ENCODE results near the gene BMP15.

Gene BMP15

DNA sequence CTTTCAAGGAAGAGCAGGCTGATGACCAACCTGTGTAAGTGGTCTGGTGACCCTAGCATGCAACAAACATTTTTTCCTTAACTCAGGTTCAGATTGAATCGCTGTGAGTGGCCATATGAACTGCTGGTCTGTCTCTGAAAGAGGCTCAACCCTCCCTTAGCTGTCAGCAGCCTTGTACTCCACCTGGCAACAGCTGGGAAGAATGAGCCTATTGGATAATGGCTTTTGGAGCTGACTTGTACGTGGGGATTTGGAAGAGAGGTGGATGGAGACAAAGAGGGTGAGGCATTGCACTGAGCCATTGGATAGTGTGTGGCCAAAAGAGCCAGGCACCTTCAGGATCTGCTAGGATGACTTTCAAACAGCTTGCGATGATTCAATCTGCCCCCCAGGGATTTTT lies 35.7 kb upstream of the BMP15 start:
- Histone ChIP-seq H3K27ac (no peak overlapping the region), H3K27me3 (ENCODE audit: insufficient read depth, low read depth) (no peaks in the 10 kb centered on the region), H3K4me2 (no peak overlapping the region), H3K9ac (no peak overlapping the region), H4K20me1 (ENCODE audit: insufficient read depth) (no peaks in the 10 kb centered on the region), H3K79me2 (ENCODE audit: insufficient read depth, low read depth) (no peaks in the 10 kb centered on the region), H2AFZ (ENCODE audit: low read depth) (no peak overlapping the region), H3K4me3 (IDR thresholded peaks at IDR 0.05; ENCODE audit: insufficient read depth, low read depth, low read length) (no peak overlapping the region), H3K36me3 (ENCODE audit: insufficient read depth) (no peaks in the 10 kb centered on the region), H3K4me1 (ENCODE audit: low read depth, poor library complexity, severe bottlenecking) (no peaks in the 10 kb centered on the region)
- TF ChIP-seq, protein P1, sequence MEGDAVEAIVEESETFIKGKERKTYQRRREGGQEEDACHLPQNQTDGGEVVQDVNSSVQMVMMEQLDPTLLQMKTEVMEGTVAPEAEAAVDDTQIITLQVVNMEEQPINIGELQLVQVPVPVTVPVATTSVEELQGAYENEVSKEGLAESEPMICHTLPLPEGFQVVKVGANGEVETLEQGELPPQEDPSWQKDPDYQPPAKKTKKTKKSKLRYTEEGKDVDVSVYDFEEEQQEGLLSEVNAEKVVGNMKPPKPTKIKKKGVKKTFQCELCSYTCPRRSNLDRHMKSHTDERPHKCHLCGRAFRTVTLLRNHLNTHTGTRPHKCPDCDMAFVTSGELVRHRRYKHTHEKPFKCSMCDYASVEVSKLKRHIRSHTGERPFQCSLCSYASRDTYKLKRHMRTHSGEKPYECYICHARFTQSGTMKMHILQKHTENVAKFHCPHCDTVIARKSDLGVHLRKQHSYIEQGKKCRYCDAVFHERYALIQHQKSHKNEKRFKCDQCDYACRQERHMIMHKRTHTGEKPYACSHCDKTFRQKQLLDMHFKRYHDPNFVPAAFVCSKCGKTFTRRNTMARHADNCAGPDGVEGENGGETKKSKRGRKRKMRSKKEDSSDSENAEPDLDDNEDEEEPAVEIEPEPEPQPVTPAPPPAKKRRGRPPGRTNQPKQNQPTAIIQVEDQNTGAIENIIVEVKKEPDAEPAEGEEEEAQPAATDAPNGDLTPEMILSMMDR (conservative IDR thresholded peaks at IDR 0.05; ENCODE audit: low read depth, low read length), result no peak

DNA sequence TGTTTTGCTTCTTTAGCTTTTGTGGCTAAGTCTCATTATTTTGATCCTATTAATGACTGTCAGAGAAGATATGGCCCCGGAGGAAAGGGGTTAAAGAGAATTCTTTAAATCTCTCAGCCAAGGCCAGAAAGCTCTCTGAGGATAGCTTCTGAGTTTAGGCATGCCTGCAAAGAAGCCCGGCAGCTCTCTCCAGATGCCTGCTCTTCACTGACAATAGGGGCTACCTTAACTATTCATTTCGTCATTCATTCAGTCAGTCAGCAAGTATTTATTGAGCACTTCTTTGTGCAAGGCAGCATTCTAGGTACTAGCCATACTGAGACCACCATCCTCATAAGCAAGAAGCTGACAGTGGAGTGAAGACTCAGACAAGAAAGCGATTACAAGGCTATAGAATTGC lies 34.0 kb upstream of the BMP15 start:
- H3K4me2 ChIP-seq, result no peak overlapping the region
- H3K27ac ChIP-seq, result no peak overlapping the region
- no peaks in the 10 kb centered on the region for H3K4me1 ChIP-seq (ENCODE audit: low read depth, poor library complexity, severe bottlenecking)
- no peak overlapping the region for H3K4me3 ChIP-seq (IDR thresholded peaks at IDR 0.05; ENCODE audit: insufficient read depth, low read depth, low read length)
- no peak overlapping the region for H3K9ac ChIP-seq
- TF ChIP-seq, protein P1 (conservative IDR thresholded peaks at IDR 0.05; ENCODE audit: low read depth, low read length), result no peak
- no peaks in the 10 kb centered on the region for H3K36me3 ChIP-seq (ENCODE audit: insufficient read depth)
- no peaks in the 10 kb centered on the region for H3K27me3 ChIP-seq (ENCODE audit: insufficient read depth, low read depth)
- no peak overlapping the region for H2AFZ ChIP-seq (ENCODE audit: low read depth)
- no peaks in the 10 kb centered on the region for H4K20me1 ChIP-seq (ENCODE audit: insufficient read depth)
- H3K79me2 ChIP-seq (ENCODE audit: insufficient read depth, low read depth), result no peaks in the 10 kb centered on the region

DNA sequence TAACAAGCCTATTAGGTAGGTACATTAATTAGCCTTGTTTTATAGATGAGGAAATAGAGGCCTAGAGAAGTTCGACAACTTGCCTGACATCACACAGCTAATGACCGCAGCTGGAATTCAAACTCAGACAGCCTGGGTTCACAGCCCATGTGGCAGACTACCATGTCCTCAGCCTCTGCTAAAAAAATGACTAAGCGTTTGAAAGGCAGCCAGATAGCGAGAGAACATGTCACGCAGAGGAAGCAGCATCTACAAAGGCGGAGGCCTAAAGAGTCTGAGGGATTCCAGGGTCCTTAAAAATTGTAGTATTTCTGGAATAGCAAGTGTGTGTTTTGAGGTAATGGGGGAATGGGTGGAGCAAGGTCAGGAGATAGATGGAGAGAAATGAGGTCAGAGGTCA lies 33.2 kb upstream of the BMP15 start:
- no peak overlapping the region for H3K4me2 ChIP-seq
- no peak overlapping the region for H2AFZ ChIP-seq (ENCODE audit: low read depth)
- H3K4me1 ChIP-seq (ENCODE audit: low read depth, poor library complexity, severe bottlenecking), result no peaks in the 10 kb centered on the region
- no peaks in the 10 kb centered on the region for H3K27me3 ChIP-seq (ENCODE audit: insufficient read depth, low read depth)
- H3K79me2 ChIP-seq (ENCODE audit: insufficient read depth, low read depth), result no peaks in the 10 kb centered on the region
- no peak overlapping the region for H3K4me3 ChIP-seq (IDR thresholded peaks at IDR 0.05; ENCODE audit: insufficient read depth, low read depth, low read length)
- TF ChIP-seq, protein P1 (conservative IDR thresholded peaks at IDR 0.05; ENCODE audit: low read depth, low read length), result no peak
- H3K9ac ChIP-seq, result no peak overlapping the region
- no peak overlapping the region for H3K27ac ChIP-seq
- H4K20me1 ChIP-seq (ENCODE audit: insufficient read depth), result no peaks in the 10 kb centered on the region
- no peaks in the 10 kb centered on the region for H3K36me3 ChIP-seq (ENCODE audit: insufficient read depth)

DNA sequence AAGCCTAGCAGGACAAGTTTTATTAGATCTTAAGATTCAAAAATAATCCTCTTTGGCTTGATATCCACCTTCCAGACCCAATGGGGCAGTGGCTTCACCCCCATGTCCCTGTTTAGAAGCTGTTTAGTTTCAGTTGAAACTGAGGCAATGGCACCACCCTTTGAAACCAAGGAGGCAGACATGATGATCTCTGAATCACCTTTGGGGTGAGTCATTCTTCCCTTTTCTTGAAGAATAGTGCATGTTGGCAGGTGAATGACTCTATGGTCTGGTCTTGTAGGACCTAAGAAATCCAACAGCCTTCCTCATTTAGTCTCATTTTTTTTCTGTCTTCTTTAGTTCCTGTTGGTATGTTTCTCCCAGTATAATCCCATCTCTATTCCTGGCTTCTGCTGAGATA lies 29.5 kb upstream of the BMP15 start:
- H2AFZ ChIP-seq (ENCODE audit: low read depth), result no peak overlapping the region
- H3K27ac ChIP-seq, result no peak overlapping the region
- H4K20me1 ChIP-seq (ENCODE audit: insufficient read depth), result no peaks in the 10 kb centered on the region
- no peaks in the 10 kb centered on the region for H3K36me3 ChIP-seq (ENCODE audit: insufficient read depth)
- TF ChIP-seq, protein P1 (conservative IDR thresholded peaks at IDR 0.05; ENCODE audit: low read depth, low read length), result no peak
- no peaks in the 10 kb centered on the region for H3K79me2 ChIP-seq (ENCODE audit: insufficient read depth, low read depth)
- H3K4me3 ChIP-seq (IDR thresholded peaks at IDR 0.05; ENCODE audit: insufficient read depth, low read depth, low read length), result no peak overlapping the region
- H3K4me1 ChIP-seq (ENCODE audit: low read depth, poor library complexity, severe bottlenecking), result no peaks in the 10 kb centered on the region
- no peak overlapping the region for H3K4me2 ChIP-seq
- H3K9ac ChIP-seq, result no peak overlapping the region
- no peaks in the 10 kb centered on the region for H3K27me3 ChIP-seq (ENCODE audit: insufficient read depth, low read depth)

DNA sequence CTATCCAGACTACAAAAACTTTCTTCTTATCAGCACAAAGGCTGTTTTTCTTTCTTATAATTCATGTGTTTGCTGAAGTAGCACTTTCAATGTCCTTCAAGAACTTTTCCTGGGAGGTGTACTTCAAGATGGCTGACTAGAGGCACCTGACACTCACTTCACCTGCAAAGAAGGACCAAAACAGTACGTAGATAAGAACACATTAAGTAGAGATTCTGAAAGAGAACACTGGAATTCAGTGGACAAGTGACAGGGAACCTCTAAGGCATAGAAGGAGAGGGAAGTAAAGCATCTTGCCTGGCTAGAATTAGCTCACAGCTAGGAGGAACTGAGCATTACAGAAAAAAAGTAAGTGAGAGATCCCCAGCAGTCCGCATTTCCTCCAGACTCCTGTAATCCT lies 21.7 kb upstream of the BMP15 start:
- Histone ChIP-seq H3K36me3 (ENCODE audit: insufficient read depth) (no peaks in the 10 kb centered on the region), H2AFZ (ENCODE audit: low read depth) (no peak overlapping the region), H3K4me2 (no peak overlapping the region), H4K20me1 (ENCODE audit: insufficient read depth) (no peaks in the 10 kb centered on the region), H3K9ac (no peak overlapping the region), H3K27me3 (ENCODE audit: insufficient read depth, low read depth) (no peaks in the 10 kb centered on the region), H3K4me3 (IDR thresholded peaks at IDR 0.05; ENCODE audit: insufficient read depth, low read depth, low read length) (no peak overlapping the region), H3K27ac (no peak overlapping the region), H3K79me2 (ENCODE audit: insufficient read depth, low read depth) (no peaks in the 10 kb centered on the region), H3K4me1 (ENCODE audit: low read depth, poor library complexity, severe bottlenecking) (no peaks in the 10 kb centered on the region)
- TF ChIP-seq, protein P1 (conservative IDR thresholded peaks at IDR 0.05; ENCODE audit: low read depth, low read length), result no peak

All from KMS-11 (cell line).